DOHH2 (cell line): ENCODE results near the gene HNRNPA0.

Experiments
- CTCF ChIP-seq: fragments of 200-600 bp; sonication (generic); IDR thresholded peaks from one replicate; pipeline ENCODE4 v1.5.1; 2014; ENCODE audit warnings: antibody characterized with exemption, mild to moderate bottlenecking, low read depth, low read length; ENCODE audit not compliant: poor library complexity, severe bottlenecking
- EZH2phosphoT487 ChIP-seq: fragments of 200-600 bp; sonication (generic); IDR thresholded peaks from 2 replicates; pipeline ENCODE4 v1.6.1; 2017; ENCODE audit warnings: borderline replicate concordance, mild to moderate bottlenecking, antibody characterized with exemption, low read length, moderate library complexity, mixed read lengths

GRCh38 chr5:137735555-137736284, 18.4 kb downstream of the HNRNPA0 start, which contains the start of gene KLHL3:
- TF ChIP-seq CTCF (no peak), EZH2phosphoT487 (no peak)
